CD4-positive, alpha-beta memory T cell (primary cell): ENCODE results near the gene ADAMTSL3. TPM values are rescaled to one million over a fixed set of nuclear protein-coding genes. Genes with fewer than 3 reads are reported as not detected.

ENCODE experiments used
- CTCF ChIA-PET: fragments of 350-600 bp; sonication (Branson Sonifier 250); formaldehyde crosslinking; loops from one replicate; lab custom pipeline; 2021; ENCODE audit warnings: inconsistent platforms; ENCODE audit not compliant: partially characterized antibody; lab: Charles Lee
- POLR2A ChIA-PET: fragments of 350-600 bp; sonication (Branson Sonifier 250); formaldehyde crosslinking; loops from one replicate; lab custom pipeline; 2021; ENCODE audit not compliant: partially characterized antibody; lab: Charles Lee
- DNase-seq, 5 donors: peaks; one replicate each; pipeline versions ENCODE4 v3.0.0 to v3.0.0-alpha.2; 2020 to 2022; ENCODE audit warnings: mixed read lengths in 1 of 5
- H3K27ac ChIP-seq: one replicate; pipeline ENCODE4 v1.7.0; 2013; ENCODE audit warnings: low read depth, low read length
- H3K27me3 ChIP-seq: 2 replicates; pipeline ENCODE4 v1.7.0; 2013; ENCODE audit warnings: mild to moderate bottlenecking, low read length, moderate library complexity; ENCODE audit not compliant: insufficient read depth
- H3K36me3 ChIP-seq: 2 replicates; pipeline ENCODE4 v1.7.0; 2013; ENCODE audit warnings: mild to moderate bottlenecking, low read length, moderate library complexity; ENCODE audit not compliant: insufficient read depth
- H3K4me1 ChIP-seq: 2 replicates; pipeline ENCODE4 v1.7.0; 2013; ENCODE audit warnings: mild to moderate bottlenecking, low read length, moderate library complexity; ENCODE audit not compliant: insufficient read depth
- H3K4me3 ChIP-seq, 2 donors: one replicate each; pipeline ENCODE4 v1.7.0; 2013; ENCODE audit warnings: low read length in 2 of 2, mild to moderate bottlenecking in 1 of 2
- H3K9me3 ChIP-seq, 2 donors: one replicate each; pipeline ENCODE4 v1.7.0; 2013; ENCODE audit warnings: low read length in 2 of 2, control low read depth in 1 of 2; ENCODE audit not compliant: control insufficient read depth in 1 of 2
- H3K27ac Mint-ChIP-seq, 7 donors: one replicate each; pipeline ENCODE4 v1.8.0; 2020 to 2021; ENCODE audit warnings: mixed read lengths in 7 of 7, mild to moderate bottlenecking in 6 of 7, inconsistent platforms in 3 of 7, moderate library complexity in 3 of 7
- H3K27me3 Mint-ChIP-seq, 2 donors: one replicate each; pipeline ENCODE4 v1.8.0; 2020 to 2021; ENCODE audit warnings: mixed read lengths in 2 of 2
- H3K36me3 Mint-ChIP-seq, 2 donors: one replicate each; pipeline ENCODE4 v1.8.0; 2020 to 2021; ENCODE audit warnings: mixed read lengths in 2 of 2, inconsistent platforms in 1 of 2, mild to moderate bottlenecking in 1 of 2
- H3K4me1 Mint-ChIP-seq, 4 donors: one replicate each; pipeline ENCODE4 v1.8.0; 2020 to 2021; ENCODE audit warnings: mixed read lengths in 4 of 4, mild to moderate bottlenecking in 1 of 4
- H3K4me3 Mint-ChIP-seq, 8 donors: one replicate each; pipeline ENCODE4 v1.8.0; 2020 to 2021; ENCODE audit warnings: mixed read lengths in 8 of 8, mild to moderate bottlenecking in 7 of 8, moderate library complexity in 6 of 8, inconsistent platforms in 3 of 8
- H3K9me3 Mint-ChIP-seq, 8 donors: one replicate each; pipeline ENCODE4 v1.8.0; 2020 to 2021; ENCODE audit warnings: mixed read lengths in 8 of 8, mild to moderate bottlenecking in 5 of 8, inconsistent platforms in 3 of 8, moderate library complexity in 1 of 8
- intact Hi-C: fragments of 100-400 bp; cut with micrococcal nuclease; formaldehyde crosslinking; loops from one replicate; pipeline ENCODE4 v1.15.1; 2023
- polyA plus RNA-seq, 2 donors: library from polyadenylated mRNA; unstranded; fragments of 300-500 nt; fragmentation: Illumina TruSeq; gene quantifications; one replicate each; pipeline ENCODE4 v1.2.3, GENCODE V29; 2021
- total RNA-seq, 2 experiments: library from RNA; stranded (reverse); gene quantifications; one replicate each; pipeline ENCODE4 v1.2.3, GENCODE V29; 2021

The ADAMTSL3 gene
- total and polyA plus RNA-seq, 4 experiments from 2014 or later: not detected

- DNase-seq: no peak
- H3K27ac Mint-ChIP-seq: no peak overlapping the region
- H3K4me3 Mint-ChIP-seq: no peak overlapping the region
- Histone ChIP-seq H3K36me3 (no peaks in the 10 kb centered on the region), H3K27ac (no peak overlapping the region), H3K27me3 (no peaks in the 10 kb centered on the region), H3K4me1 (no peaks in the 10 kb centered on the region), H3K9me3 (no peaks in the 10 kb centered on the region), H3K4me3 (no peak overlapping the region)
- H3K27me3 Mint-ChIP-seq: peaks cover 0 to 4% of the 10 kb centered on the region in 2 donors
- H3K4me1 Mint-ChIP-seq: no peaks in the 10 kb centered on the region
- no peaks in the 10 kb centered on the region for H3K36me3 Mint-ChIP-seq
- CTCF ChIA-PET: no interaction called here
- H3K9me3 Mint-ChIP-seq: peaks cover 0 to 9% (median 3%) of the 10 kb centered on the region in 8 donors
- intact Hi-C loops: no loop called here
- POLR2A ChIA-PET: no interaction called here
Observed at GRCh38 chr15:83733206-83733605, 79.3 kb downstream of the ADAMTSL3 start.

- Mint-ChIP-seq H3K4me1 (no peaks in the 10 kb centered on the region), H3K9me3 (peaks cover 0 to 9% (median 3%) of the 10 kb centered on the region in 8 donors), H3K27ac (no peak overlapping the region), H3K27me3 (peaks cover 0 to 4% of the 10 kb centered on the region in 2 donors), H3K36me3 (no peaks in the 10 kb centered on the region), H3K4me3 (no peak overlapping the region)
- no peaks in the 10 kb centered on the region for H3K27me3 ChIP-seq
- no peak overlapping the region for H3K27ac ChIP-seq
- H3K4me1 ChIP-seq: no peaks in the 10 kb centered on the region
- H3K4me3 ChIP-seq: no peak overlapping the region
- no peaks in the 10 kb centered on the region for H3K9me3 ChIP-seq
- no peaks in the 10 kb centered on the region for H3K36me3 ChIP-seq
- DNase-seq: no peak
- intact Hi-C loops: no loop called here
- ChIA-PET CTCF (no interaction called here), POLR2A (no interaction called here)
Observed at GRCh38 chr15:83733691-83734090, 79.8 kb downstream of the ADAMTSL3 start.

- no peak for DNase-seq
- Mint-ChIP-seq H3K27ac (no peak overlapping the region), H3K4me1 (no peaks in the 10 kb centered on the region), H3K27me3 (peaks cover 0 to 4% of the 10 kb centered on the region in 2 donors), H3K36me3 (no peaks in the 10 kb centered on the region), H3K4me3 (no peak overlapping the region), H3K9me3 (peaks cover 0 to 5% (median 2%) of the 10 kb centered on the region in 8 donors)
- no peak overlapping the region for H3K4me3 ChIP-seq
- intact Hi-C loops: no loop called here
- no peaks in the 10 kb centered on the region for H3K27me3 ChIP-seq
- no peaks in the 10 kb centered on the region for H3K4me1 ChIP-seq
- H3K27ac ChIP-seq: no peak overlapping the region
- no peaks in the 10 kb centered on the region for H3K9me3 ChIP-seq
- CTCF ChIA-PET: no interaction called here
- POLR2A ChIA-PET: no interaction called here
- H3K36me3 ChIP-seq: no peaks in the 10 kb centered on the region
Observed at GRCh38 chr15:83734487-83734886, 80.6 kb downstream of the ADAMTSL3 start.

GRCh38 chr15:83739629-83740028 lies 85.7 kb downstream of the ADAMTSL3 start:
- Histone ChIP-seq H3K4me3 (no peak overlapping the region), H3K27me3 (no peaks in the 10 kb centered on the region), H3K27ac (no peak overlapping the region), H3K36me3 (no peaks in the 10 kb centered on the region), H3K9me3 (no peaks in the 10 kb centered on the region), H3K4me1 (no peaks in the 10 kb centered on the region)
- Mint-ChIP-seq H3K36me3 (no peaks in the 10 kb centered on the region), H3K4me1 (no peaks in the 10 kb centered on the region), H3K9me3 (peaks cover 0 to 2% (median 0%) of the 10 kb centered on the region in 8 donors), H3K4me3 (no peak overlapping the region), H3K27ac (no peak overlapping the region), H3K27me3 (no peaks in the 10 kb centered on the region)
- DNase-seq: no peak
- ChIA-PET CTCF (no interaction called here), POLR2A (no interaction called here)
- intact Hi-C loops: no loop called here

GRCh38 chr15:83745771-83746170 lies 91.8 kb downstream of the ADAMTSL3 start:
- H3K4me1 Mint-ChIP-seq: peaks cover 0 to 1% (median under 1%) of the 10 kb centered on the region in 4 donors
- DNase-seq: no peak
- H3K4me3 ChIP-seq: no peak overlapping the region
- intact Hi-C loops: no loop called here
- no peak overlapping the region for H3K27ac Mint-ChIP-seq
- peaks cover 0 to 2% of the 10 kb centered on the region in 2 donors for H3K27me3 Mint-ChIP-seq
- no peak overlapping the region for H3K27ac ChIP-seq
- no peaks in the 10 kb centered on the region for H3K27me3 ChIP-seq
- no peaks in the 10 kb centered on the region for H3K36me3 ChIP-seq
- no peaks in the 10 kb centered on the region for H3K9me3 ChIP-seq
- peaks cover 0 to 11% (median 0%) of the 10 kb centered on the region in 8 donors for H3K9me3 Mint-ChIP-seq
- H3K4me3 Mint-ChIP-seq: no peak overlapping the region
- POLR2A ChIA-PET: no interaction called here
- CTCF ChIA-PET: no interaction called here
- H3K4me1 ChIP-seq: no peaks in the 10 kb centered on the region
- H3K36me3 Mint-ChIP-seq: no peaks in the 10 kb centered on the region

- ChIA-PET CTCF (no interaction called here), POLR2A (no interaction called here)
- Mint-ChIP-seq H3K9me3 (peaks cover 0 to 11% (median 0%) of the 10 kb centered on the region in 8 donors), H3K4me1 (peaks cover 0 to 1% (median under 1%) of the 10 kb centered on the region in 4 donors), H3K36me3 (no peaks in the 10 kb centered on the region), H3K27me3 (peaks cover 0 to 2% of the 10 kb centered on the region in 2 donors), H3K4me3 (no peak overlapping the region), H3K27ac (no peak overlapping the region)
- no peaks in the 10 kb centered on the region for H3K9me3 ChIP-seq
- no peak for DNase-seq
- H3K36me3 ChIP-seq: no peaks in the 10 kb centered on the region
- no peak overlapping the region for H3K27ac ChIP-seq
- intact Hi-C loops: no loop called here
- no peak overlapping the region for H3K4me3 ChIP-seq
- H3K27me3 ChIP-seq: no peaks in the 10 kb centered on the region
- no peaks in the 10 kb centered on the region for H3K4me1 ChIP-seq
Observed at GRCh38 chr15:83746231-83746630, 92.3 kb downstream of the ADAMTSL3 start.

- H3K4me3 ChIP-seq: no peak overlapping the region
- Mint-ChIP-seq H3K36me3 (no peaks in the 10 kb centered on the region), H3K4me3 (no peak overlapping the region), H3K9me3 (peaks cover 0 to 13% (median 0%) of the 10 kb centered on the region in 8 donors), H3K27me3 (peaks cover 0 to 2% of the 10 kb centered on the region in 2 donors), H3K4me1 (peaks cover 0 to 1% (median under 1%) of the 10 kb centered on the region in 4 donors), H3K27ac (no peak overlapping the region)
- intact Hi-C loops: no loop called here
- H3K9me3 ChIP-seq: no peaks in the 10 kb centered on the region
- H3K36me3 ChIP-seq: no peaks in the 10 kb centered on the region
- POLR2A ChIA-PET: no interaction called here
- no peak for DNase-seq
- H3K4me1 ChIP-seq: no peaks in the 10 kb centered on the region
- CTCF ChIA-PET: no interaction called here
- no peaks in the 10 kb centered on the region for H3K27me3 ChIP-seq
- H3K27ac ChIP-seq: no peak overlapping the region
Observed at GRCh38 chr15:83747050-83747717, 93.3 kb downstream of the ADAMTSL3 start.
